ENCODE data around the gene STK16. TPM values are rescaled to one million over a fixed set of nuclear protein-coding genes. Genes with fewer than 3 reads are reported as not detected.

STK16 gene
- total and polyA plus RNA-seq, 2 of the 13 experiments (the other 11 are each of a cell fraction or from before 2014, with no cell fraction given) = 28.0 to 50.9 TPM

DNA sequence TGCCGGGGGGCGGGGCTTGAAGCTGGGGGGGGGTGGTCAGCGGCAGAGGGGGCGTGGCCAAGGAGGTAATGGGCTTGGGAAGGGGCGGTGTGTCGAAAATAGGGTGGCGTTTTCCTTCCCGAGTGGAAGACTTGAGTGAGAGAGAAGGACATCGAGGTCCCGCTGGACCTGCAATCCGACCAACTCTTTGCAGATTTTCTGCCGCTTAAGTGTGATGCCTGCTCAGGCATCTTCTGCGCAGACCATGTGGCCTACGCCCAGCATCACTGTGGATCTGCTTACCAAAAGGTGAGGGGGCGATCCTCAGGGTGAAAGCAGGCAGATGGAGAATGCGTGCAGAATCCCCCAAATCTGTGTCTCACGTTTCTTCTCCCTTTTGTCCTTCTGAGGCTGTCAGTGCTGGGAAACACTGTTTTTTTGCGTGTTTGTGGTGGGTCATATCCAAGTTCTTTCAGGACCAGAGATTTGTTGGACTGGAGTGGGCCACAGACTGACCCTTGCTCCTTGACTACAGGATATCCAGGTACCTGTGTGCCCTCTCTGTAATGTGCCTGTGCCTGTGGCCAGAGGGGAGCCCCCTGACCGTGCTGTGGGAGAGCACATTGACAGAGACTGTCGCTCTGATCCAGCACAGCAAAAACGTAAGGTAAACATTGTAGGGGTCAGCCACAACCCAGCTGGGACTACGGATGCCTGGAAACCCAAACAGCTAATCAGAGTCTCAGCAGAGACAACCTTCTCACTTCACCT is 38.0 kb upstream of the STK16 start (continued):
- TF ChIP-seq HMGXB3 (CRISPR knock-in tag; IDR thresholded peaks at IDR 0.05; ENCODE audit: borderline replicate concordance) (no peak; the same call in 1 of the 2 replicates), ATF5 (CRISPR knock-in tag; IDR thresholded peaks at IDR 0.05; ENCODE audit: low read depth) (peak; percentile 84; the same call in 1 of the 2 replicates), ZNF143 (CRISPR knock-in tag; IDR thresholded peaks at IDR 0.05) (no peak), POLR2AphosphoS5 (IDR thresholded peaks at IDR 0.05; ENCODE audit: low read depth, low read length) (peak; percentile 35), PBX3 (CRISPR knock-in tag; IDR thresholded peaks at IDR 0.05; ENCODE audit: borderline replicate concordance) (no peak), ZNF101 (CRISPR knock-in tag; IDR thresholded peaks at IDR 0.05; ENCODE audit: borderline replicate concordance, low read depth) (no peak), ZNF670 (CRISPR knock-in tag; IDR thresholded peaks at IDR 0.05; ENCODE audit: borderline replicate concordance) (no peak), ARHGAP35 (CRISPR knock-in tag; IDR thresholded peaks at IDR 0.05; ENCODE audit: borderline replicate concordance) (no peak), FOSL1 (CRISPR knock-in tag; IDR thresholded peaks at IDR 0.05; ENCODE audit: borderline replicate concordance) (no peak), RBM39 (IDR thresholded peaks at IDR 0.05; ENCODE audit: low read depth, low read length, poor library complexity, severe bottlenecking) (no peak), KDM6A (CRISPR knock-in tag; IDR thresholded peaks at IDR 0.05; ENCODE audit: low read depth) (no peak), TFDP1 (CRISPR knock-in tag; IDR thresholded peaks at IDR 0.05; ENCODE audit: borderline replicate concordance) (no peak), XBP1 (CRISPR knock-in tag; IDR thresholded peaks at IDR 0.05) (no peak), STAG1 (CRISPR knock-in tag; IDR thresholded peaks at IDR 0.05) (no peak)
- TF ChIP-seq, protein P1, sequence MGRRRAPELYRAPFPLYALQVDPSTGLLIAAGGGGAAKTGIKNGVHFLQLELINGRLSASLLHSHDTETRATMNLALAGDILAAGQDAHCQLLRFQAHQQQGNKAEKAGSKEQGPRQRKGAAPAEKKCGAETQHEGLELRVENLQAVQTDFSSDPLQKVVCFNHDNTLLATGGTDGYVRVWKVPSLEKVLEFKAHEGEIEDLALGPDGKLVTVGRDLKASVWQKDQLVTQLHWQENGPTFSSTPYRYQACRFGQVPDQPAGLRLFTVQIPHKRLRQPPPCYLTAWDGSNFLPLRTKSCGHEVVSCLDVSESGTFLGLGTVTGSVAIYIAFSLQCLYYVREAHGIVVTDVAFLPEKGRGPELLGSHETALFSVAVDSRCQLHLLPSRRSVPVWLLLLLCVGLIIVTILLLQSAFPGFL (CRISPR knock-in tag; IDR thresholded peaks at IDR 0.05) = no peak
- TF ChIP-seq, protein P2, sequence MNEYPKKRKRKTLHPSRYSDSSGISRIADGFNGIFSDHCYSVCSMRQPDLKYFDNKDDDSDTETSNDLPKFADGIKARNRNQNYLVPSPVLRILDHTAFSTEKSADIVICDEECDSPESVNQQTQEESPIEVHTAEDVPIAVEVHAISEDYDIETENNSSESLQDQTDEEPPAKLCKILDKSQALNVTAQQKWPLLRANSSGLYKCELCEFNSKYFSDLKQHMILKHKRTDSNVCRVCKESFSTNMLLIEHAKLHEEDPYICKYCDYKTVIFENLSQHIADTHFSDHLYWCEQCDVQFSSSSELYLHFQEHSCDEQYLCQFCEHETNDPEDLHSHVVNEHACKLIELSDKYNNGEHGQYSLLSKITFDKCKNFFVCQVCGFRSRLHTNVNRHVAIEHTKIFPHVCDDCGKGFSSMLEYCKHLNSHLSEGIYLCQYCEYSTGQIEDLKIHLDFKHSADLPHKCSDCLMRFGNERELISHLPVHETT (CRISPR knock-in tag; conservative IDR thresholded peaks at IDR 0.05) = peak; percentile 46; the same call in 1 of the 2 replicates
- TF ChIP-seq, protein P3, sequence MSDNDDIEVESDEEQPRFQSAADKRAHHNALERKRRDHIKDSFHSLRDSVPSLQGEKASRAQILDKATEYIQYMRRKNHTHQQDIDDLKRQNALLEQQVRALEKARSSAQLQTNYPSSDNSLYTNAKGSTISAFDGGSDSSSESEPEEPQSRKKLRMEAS (IDR thresholded peaks at IDR 0.05) = peak; percentile 8; the same call in 1 of the 2 replicates
